Measurements from ENCODE around the gene NDUFS6. TPM values are rescaled to one million over a fixed set of nuclear protein-coding genes. Genes with fewer than 3 reads are reported as not detected.

The NDUFS6 gene
- total and polyA plus RNA-seq, 2 of the 8 experiments (the other 6 are each of a cell fraction or from before 2014, with no cell fraction given): 72.7 to 191 TPM

GRCh38 chr5:1788828-1789227, 12.4 kb upstream of the NDUFS6 start:
- no peak for DNase-seq (ENCODE audit: low read depth in 1 of 2, low spot score in 2 of 2)
- WGBS, 2 experiments (ENCODE audit: extremely low coverage in 1 of 2, insufficient coverage in 1 of 2, insufficient read length in 1 of 2, insufficient replicate concordance in 2 of 2, low coverage in 1 of 2, low lambda C conversion rate in 2 of 2, missing lambda C conversion rate in 1 of 2): 82% methylated on average over 15 of the region's 15 CpGs; no CpG with 5 or more reads in 1 of the 2 experiments
- Histone ChIP-seq H2BK5ac (ENCODE audit: low read depth, low read length) (no peak overlapping the region), H3K4ac (replicated peaks; ENCODE audit: insufficient read length, low read depth, low read length) (no peak overlapping the region), H3K23ac (ENCODE audit: insufficient read length) (no peak overlapping the region), H3K36me3 (ENCODE audit: control insufficient read depth in 2 of 4, insufficient read depth in 4 of 4, low read length in 3 of 4) (no peaks in the 10 kb centered on the region), H2AK5ac (ENCODE audit: low read depth, low read length) (no peak overlapping the region), H3K56ac (replicated peaks; ENCODE audit: insufficient read length, low read depth, low read length) (no peak overlapping the region), H3K27ac (ENCODE audit: low read depth, low read length) (no peak overlapping the region), H3K79me2 (ENCODE audit: control insufficient read depth in 1 of 2, insufficient read depth in 2 of 2, low read length in 2 of 2) (no peaks in the 10 kb centered on the region), H3K14ac (ENCODE audit: insufficient read length) (no peak overlapping the region), H3K4me3 (ENCODE audit: extremely low read depth in 1 of 4, insufficient read depth in 2 of 4, low read depth in 3 of 4, low read length in 4 of 4) (no peak overlapping the region), H2AFZ (ENCODE audit: low read length) (0 out of 2 replicates have a peak overlapping the region, but pooled peaks have one; percentile 71), H3K4me1 (replicated peaks in 1 of 4; ENCODE audit: control insufficient read depth in 3 of 4, insufficient read depth in 4 of 4, low read length in 3 of 4) (peaks cover 0 to 15% (median 12%) of the 10 kb centered on the region in 4 experiments; a peak in 5 of 7 replicates), H3K9me3 (ENCODE audit: insufficient read depth in 2 of 2, low read depth in 1 of 2, low read length in 1 of 2) (no peaks in the 10 kb centered on the region), H2BK20ac (ENCODE audit: low read length) (no peak overlapping the region), H2BK120ac (replicated peaks; ENCODE audit: low read depth, low read length) (no peak overlapping the region), H2BK12ac (ENCODE audit: low read depth, low read length) (no peak overlapping the region), H3K79me1 (ENCODE audit: low read depth, low read length) (no peaks in the 10 kb centered on the region), H3K27me3 (replicated peaks in 1 of 4; ENCODE audit: control insufficient read depth in 3 of 4, extremely low read depth in 1 of 4, insufficient read depth in 3 of 4, low read length in 3 of 4) (no peaks in the 10 kb centered on the region), H2BK15ac (ENCODE audit: low read length) (no peak overlapping the region), H4K20me1 (replicated peaks in 1 of 2; ENCODE audit: control insufficient read depth in 1 of 2, insufficient read depth in 2 of 2, low read length in 2 of 2) (no peaks in the 10 kb centered on the region), H4K5ac (ENCODE audit: insufficient read length, low read depth, low read length) (no peak overlapping the region), H4K8ac (ENCODE audit: extremely low read depth, insufficient read depth, low read length) (no peak overlapping the region), H3K18ac (ENCODE audit: extremely low read depth, low read length) (no peak overlapping the region; the same call in 1 of the 2 replicates), H3K23me2 (ENCODE audit: low read depth, low read length) (no peaks in the 10 kb centered on the region), H3K9ac (replicated peaks in 1 of 4; ENCODE audit: extremely low read depth in 1 of 4, low read depth in 3 of 4, low read length in 3 of 4) (no peak overlapping the region), H3K4me2 (ENCODE audit: insufficient read depth in 1 of 2, low read depth in 2 of 2, low read length in 2 of 2) (no peak overlapping the region), H4K91ac (replicated peaks; ENCODE audit: insufficient read length, low read length) (peak overlapping the region; percentile 73)
- POLR2A ChIA-PET (ENCODE audit: partially characterized antibody): interaction anchor here (0.7 kb wide), 1 partner anchor 12 kb away, joined by 3 read pairs; the partner anchor contains the start of gene NDUFS6
- FAIRE-seq: no peak
- CTCF ChIA-PET (ENCODE audit: partially characterized antibody): interaction anchor here (4.3 kb wide), 1 partner anchor 25 kb away, joined by 17 read pairs; no protein-coding TSS in a partner anchor
- TF ChIP-seq ATF3 (IDR thresholded peaks at IDR 0.05; ENCODE audit: insufficient read depth, low read depth, low read length) (no peak), JUND (IDR thresholded peaks at IDR 0.05; ENCODE audit: low read length) (no peak), ATF2 (IDR thresholded peaks at IDR 0.05; ENCODE audit: low read length) (no peak), POLR2AphosphoS5 (IDR thresholded peaks at IDR 0.05; ENCODE audit: low read depth, low read length) (no peak), PHF8 (conservative IDR thresholded peaks at IDR 0.05; ENCODE audit: low read depth, low read length) (no peak), HDAC2 (IDR thresholded peaks at IDR 0.05; ENCODE audit: borderline replicate concordance in 1 of 2, low read depth in 2 of 2, low read length in 2 of 2) (no peak)
